ENCODE results near the gene CD59. TPM values are rescaled to one million over a fixed set of nuclear protein-coding genes. Genes with fewer than 3 reads are reported as not detected.

CD59 gene
- total and polyA plus RNA-seq, 9 of the 15 experiments (the other 6 are each of a cell fraction or from before 2014, with no cell fraction given): 38.1 to 338 (median 173) TPM

DNA sequence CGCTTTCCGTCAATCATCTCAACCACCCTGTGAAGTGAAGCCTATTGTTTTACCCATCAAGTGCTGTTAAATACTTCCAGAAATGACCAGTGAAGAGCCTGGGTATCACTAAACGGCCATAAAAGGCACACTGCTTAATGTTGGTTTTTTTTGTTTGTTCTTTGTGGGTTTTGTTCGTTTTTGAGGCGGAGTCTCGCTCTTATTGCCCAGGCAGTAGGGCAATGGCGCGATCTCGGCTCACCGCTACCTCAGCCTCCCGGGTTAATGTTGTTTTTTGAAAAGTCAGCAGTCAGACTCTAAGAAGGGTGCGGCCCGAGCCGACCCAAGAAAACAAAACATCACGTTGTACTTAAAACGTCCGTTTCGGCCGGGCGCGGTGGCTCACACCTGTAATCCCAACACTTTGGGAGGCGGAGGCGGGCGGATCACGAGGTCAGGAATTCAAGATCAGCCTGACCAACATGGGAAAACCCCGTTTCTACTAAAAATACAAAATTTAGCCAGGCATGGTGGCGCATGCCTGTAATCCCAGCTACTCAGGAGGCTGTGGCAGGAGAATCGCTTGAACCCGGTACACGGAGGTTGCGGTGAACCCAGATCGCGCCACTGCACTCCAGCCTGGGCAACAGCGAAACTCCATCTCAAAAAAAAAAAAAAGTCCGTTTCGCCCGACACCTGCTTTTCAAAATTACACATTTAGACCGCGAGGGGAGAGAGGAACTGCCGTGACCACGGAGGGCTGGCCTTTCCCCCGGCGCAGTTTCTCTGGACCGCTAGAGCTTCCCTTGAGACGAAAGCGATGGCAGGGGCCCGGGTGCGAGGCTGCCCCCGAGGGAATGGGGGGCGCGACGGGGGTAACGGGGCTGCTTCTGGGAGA, 714 bp downstream of the CD59 start (continued):
- TF ChIP-seq U2AF2 (optimal IDR thresholded peaks at IDR 0.05; ENCODE audit: low read depth, low read length): no peak
- no peak for TF ChIP-seq PURB (CRISPR knock-in tag; IDR thresholded peaks at IDR 0.05; ENCODE audit: low read depth)
- no peak for TF ChIP-seq THAP12 (CRISPR knock-in tag; IDR thresholded peaks at IDR 0.05)
- TF ChIP-seq TAL1 (IDR thresholded peaks at IDR 0.05): no peak
- no peak for TF ChIP-seq TCF7L2 (IDR thresholded peaks at IDR 0.05; ENCODE audit: low read depth, low read length)
- no peak for TF ChIP-seq POLR2G (IDR thresholded peaks at IDR 0.05; ENCODE audit: low read depth, low read length)
- TF ChIP-seq ZNF583 (CRISPR knock-in tag; IDR thresholded peaks at IDR 0.05): no peak
- TF ChIP-seq SPI1 (IDR thresholded peaks at IDR 0.05; ENCODE audit: borderline replicate concordance, low read depth, low read length): peak; percentile 78
- TF ChIP-seq, protein P1, sequence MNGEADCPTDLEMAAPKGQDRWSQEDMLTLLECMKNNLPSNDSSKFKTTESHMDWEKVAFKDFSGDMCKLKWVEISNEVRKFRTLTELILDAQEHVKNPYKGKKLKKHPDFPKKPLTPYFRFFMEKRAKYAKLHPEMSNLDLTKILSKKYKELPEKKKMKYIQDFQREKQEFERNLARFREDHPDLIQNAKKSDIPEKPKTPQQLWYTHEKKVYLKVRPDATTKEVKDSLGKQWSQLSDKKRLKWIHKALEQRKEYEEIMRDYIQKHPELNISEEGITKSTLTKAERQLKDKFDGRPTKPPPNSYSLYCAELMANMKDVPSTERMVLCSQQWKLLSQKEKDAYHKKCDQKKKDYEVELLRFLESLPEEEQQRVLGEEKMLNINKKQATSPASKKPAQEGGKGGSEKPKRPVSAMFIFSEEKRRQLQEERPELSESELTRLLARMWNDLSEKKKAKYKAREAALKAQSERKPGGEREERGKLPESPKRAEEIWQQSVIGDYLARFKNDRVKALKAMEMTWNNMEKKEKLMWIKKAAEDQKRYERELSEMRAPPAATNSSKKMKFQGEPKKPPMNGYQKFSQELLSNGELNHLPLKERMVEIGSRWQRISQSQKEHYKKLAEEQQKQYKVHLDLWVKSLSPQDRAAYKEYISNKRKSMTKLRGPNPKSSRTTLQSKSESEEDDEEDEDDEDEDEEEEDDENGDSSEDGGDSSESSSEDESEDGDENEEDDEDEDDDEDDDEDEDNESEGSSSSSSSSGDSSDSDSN (IDR thresholded peaks at IDR 0.05; ENCODE audit: borderline replicate concordance in 1 of 2, low read depth in 2 of 2, low read length in 2 of 2): 0 out of 4 replicates have a peak, but pooled peaks of 1 of the 2 experiments have one; percentile 26
- TF ChIP-seq RERE (CRISPR knock-in tag; IDR thresholded peaks at IDR 0.05; ENCODE audit: borderline replicate concordance): no peak
- no peak for TF ChIP-seq SMARCA5 (IDR thresholded peaks at IDR 0.05)
- TF ChIP-seq DACH1 (IDR thresholded peaks at IDR 0.05; ENCODE audit: partially characterized antibody): no peak
- no peak for TF ChIP-seq MYNN (IDR thresholded peaks at IDR 0.05)
- TF ChIP-seq MYNN (CRISPR knock-in tag; IDR thresholded peaks at IDR 0.05): no peak

Data from K562 (cell line).